ENCODE measurements around the gene SDF4. TPM values are rescaled to one million over a fixed set of nuclear protein-coding genes. Genes with fewer than 3 reads are reported as not detected.

Gene SDF4
- total and polyA plus RNA-seq, 2 donors (not counting 1 experiment from before 2014, with no cell fraction given), result 127 to 133 TPM

DNA sequence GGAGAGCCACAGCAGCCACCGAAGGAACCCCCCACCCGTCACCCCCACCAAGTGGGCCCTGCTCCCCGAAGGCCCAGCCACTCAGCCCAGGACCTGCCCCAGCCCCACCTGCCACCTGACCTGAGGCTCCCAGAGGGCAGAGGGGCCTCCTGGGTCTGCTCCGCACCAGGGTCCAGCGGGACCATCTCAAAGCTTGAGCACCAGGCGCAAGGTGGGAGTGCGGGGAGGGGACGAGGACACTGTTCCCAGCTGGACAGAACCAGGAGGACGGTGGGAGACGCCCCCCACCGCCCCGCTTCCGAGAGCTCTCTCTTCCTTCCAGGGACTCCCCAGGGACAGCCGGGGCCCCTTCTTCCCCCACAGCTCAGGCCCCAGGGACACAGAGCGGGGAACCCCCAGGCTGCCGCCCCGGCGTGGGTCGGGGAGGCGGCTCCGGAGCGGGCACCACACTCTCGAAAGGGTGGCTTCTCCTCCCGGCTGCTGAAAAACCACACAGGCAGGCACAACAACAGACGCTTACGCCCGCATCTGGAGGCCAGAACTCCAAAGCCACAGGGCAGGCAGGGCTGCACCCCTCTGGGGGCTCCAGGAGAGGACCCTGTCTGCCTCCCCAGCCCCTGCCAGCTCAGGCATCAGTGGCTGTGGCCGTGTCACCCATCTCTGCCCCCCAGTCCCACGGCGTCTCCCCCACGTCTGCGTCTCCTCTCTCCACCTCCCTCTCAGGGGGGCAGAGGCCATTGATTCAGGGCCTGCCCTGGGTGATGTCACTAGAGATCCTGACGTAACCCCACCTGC, 60.1 kb downstream of the SDF4 start:
- no peak overlapping the region for H3K27ac ChIP-seq (ENCODE audit: insufficient read depth, low read length)
- H3K27me3 ChIP-seq (ENCODE audit: control insufficient read depth, insufficient read depth, low read length), result peaks cover 21% of the 10 kb centered on the region
- DNase-seq (ENCODE audit: low read depth in 2 of 2), result no peak

DNA sequence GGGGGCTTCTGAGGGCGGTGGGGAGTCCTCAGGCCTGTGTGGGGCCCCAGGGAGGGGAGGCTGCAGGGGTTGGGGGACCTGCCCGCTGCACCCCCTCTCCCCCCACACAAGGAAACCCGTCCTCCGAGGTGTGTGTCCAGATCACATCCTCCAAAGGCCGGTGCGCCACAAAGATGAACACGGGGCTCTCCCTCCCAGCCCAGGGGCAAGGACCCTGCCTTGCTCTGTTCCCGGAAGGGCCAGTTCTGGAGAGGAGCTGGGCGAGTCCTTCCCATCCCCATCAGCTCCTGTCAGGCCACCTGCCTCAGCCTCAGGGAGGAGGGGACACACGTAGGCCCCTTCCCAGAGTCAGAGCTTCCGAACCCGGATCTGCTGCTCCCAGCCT, 60.6 kb downstream of the SDF4 start:
- H3K4me1 ChIP-seq (ENCODE audit: control insufficient read depth, extremely low read depth, insufficient read depth, low read length), result no peaks in the 10 kb centered on the region
- DNase-seq (ENCODE audit: low read depth in 2 of 2), result no peak
- H3K4me3 ChIP-seq (replicated peaks in 1 of 4; ENCODE audit: control extremely low read depth in 1 of 4, insufficient read depth in 1 of 4, low read depth in 3 of 4, low read length in 4 of 4), result no peak overlapping the region
- H2AFZ ChIP-seq (ENCODE audit: low read length), result no peak overlapping the region
- H3K9me3 ChIP-seq (ENCODE audit: control insufficient read depth, insufficient read depth, low read depth, low read length), result no peaks in the 10 kb centered on the region
- H3K27ac ChIP-seq (ENCODE audit: insufficient read depth, low read length), result no peak overlapping the region
- no peak overlapping the region for H3K4me2 ChIP-seq (ENCODE audit: extremely low read depth, insufficient read depth, low read length)
- H3K9ac ChIP-seq (ENCODE audit: insufficient read depth, low read length), result no peak overlapping the region
- H3K79me2 ChIP-seq (ENCODE audit: control insufficient read depth, insufficient read depth, low read length), result no peaks in the 10 kb centered on the region
- TF ChIP-seq EZH2 (IDR thresholded peaks at IDR 0.05; ENCODE audit: low read length, missing control alignments), result no peak
- TF ChIP-seq, protein P1, sequence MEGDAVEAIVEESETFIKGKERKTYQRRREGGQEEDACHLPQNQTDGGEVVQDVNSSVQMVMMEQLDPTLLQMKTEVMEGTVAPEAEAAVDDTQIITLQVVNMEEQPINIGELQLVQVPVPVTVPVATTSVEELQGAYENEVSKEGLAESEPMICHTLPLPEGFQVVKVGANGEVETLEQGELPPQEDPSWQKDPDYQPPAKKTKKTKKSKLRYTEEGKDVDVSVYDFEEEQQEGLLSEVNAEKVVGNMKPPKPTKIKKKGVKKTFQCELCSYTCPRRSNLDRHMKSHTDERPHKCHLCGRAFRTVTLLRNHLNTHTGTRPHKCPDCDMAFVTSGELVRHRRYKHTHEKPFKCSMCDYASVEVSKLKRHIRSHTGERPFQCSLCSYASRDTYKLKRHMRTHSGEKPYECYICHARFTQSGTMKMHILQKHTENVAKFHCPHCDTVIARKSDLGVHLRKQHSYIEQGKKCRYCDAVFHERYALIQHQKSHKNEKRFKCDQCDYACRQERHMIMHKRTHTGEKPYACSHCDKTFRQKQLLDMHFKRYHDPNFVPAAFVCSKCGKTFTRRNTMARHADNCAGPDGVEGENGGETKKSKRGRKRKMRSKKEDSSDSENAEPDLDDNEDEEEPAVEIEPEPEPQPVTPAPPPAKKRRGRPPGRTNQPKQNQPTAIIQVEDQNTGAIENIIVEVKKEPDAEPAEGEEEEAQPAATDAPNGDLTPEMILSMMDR (conservative IDR thresholded peaks at IDR 0.05 in 1 of 2, IDR thresholded peaks at IDR 0.05 in 1 of 2; ENCODE audit: low read depth in 1 of 2, low read length in 2 of 2), result no peak
- H4K20me1 ChIP-seq (ENCODE audit: control insufficient read depth, extremely low read depth, insufficient read depth, low read length), result no peaks in the 10 kb centered on the region
- H3K27me3 ChIP-seq (ENCODE audit: control insufficient read depth, insufficient read depth, low read length), result peaks cover 21% of the 10 kb centered on the region
- no peaks in the 10 kb centered on the region for H3K36me3 ChIP-seq (ENCODE audit: control insufficient read depth, insufficient read depth, low read length)

More for the DNA sequence above, 60.1 kb downstream of the SDF4 start:
- Histone ChIP-seq H3K9me3 (ENCODE audit: control insufficient read depth, insufficient read depth, low read depth, low read length) (no peaks in the 10 kb centered on the region), H2AFZ (ENCODE audit: low read length) (no peak overlapping the region), H4K20me1 (ENCODE audit: control insufficient read depth, extremely low read depth, insufficient read depth, low read length) (no peaks in the 10 kb centered on the region), H3K4me2 (ENCODE audit: extremely low read depth, insufficient read depth, low read length) (no peak overlapping the region), H3K36me3 (ENCODE audit: control insufficient read depth, insufficient read depth, low read length) (no peaks in the 10 kb centered on the region), H3K4me3 (replicated peaks in 1 of 4; ENCODE audit: control extremely low read depth in 1 of 4, insufficient read depth in 1 of 4, low read depth in 3 of 4, low read length in 4 of 4) (no peak overlapping the region), H3K9ac (ENCODE audit: insufficient read depth, low read length) (no peak overlapping the region), H3K79me2 (ENCODE audit: control insufficient read depth, insufficient read depth, low read length) (no peaks in the 10 kb centered on the region), H3K4me1 (ENCODE audit: control insufficient read depth, extremely low read depth, insufficient read depth, low read length) (no peaks in the 10 kb centered on the region)
- TF ChIP-seq EZH2 (IDR thresholded peaks at IDR 0.05; ENCODE audit: low read length, missing control alignments), result no peak
- TF ChIP-seq, protein P1 (conservative IDR thresholded peaks at IDR 0.05 in 1 of 2, IDR thresholded peaks at IDR 0.05 in 1 of 2; ENCODE audit: low read depth in 1 of 2, low read length in 2 of 2), result no peak

- no peak for TF ChIP-seq EZH2 (IDR thresholded peaks at IDR 0.05; ENCODE audit: low read length, missing control alignments)
- TF ChIP-seq, protein P1 (conservative IDR thresholded peaks at IDR 0.05 in 1 of 2, IDR thresholded peaks at IDR 0.05 in 1 of 2; ENCODE audit: low read depth in 1 of 2, low read length in 2 of 2), result no peak
- H3K27ac ChIP-seq (ENCODE audit: insufficient read depth, low read length), result no peak overlapping the region
- no peak for DNase-seq (ENCODE audit: low read depth in 2 of 2)
- H3K4me2 ChIP-seq (ENCODE audit: extremely low read depth, insufficient read depth, low read length), result no peak overlapping the region
- H3K36me3 ChIP-seq (ENCODE audit: control insufficient read depth, insufficient read depth, low read length), result no peaks in the 10 kb centered on the region
- no peak overlapping the region for H2AFZ ChIP-seq (ENCODE audit: low read length)
- H3K79me2 ChIP-seq (ENCODE audit: control insufficient read depth, insufficient read depth, low read length), result no peaks in the 10 kb centered on the region
- H3K9ac ChIP-seq (ENCODE audit: insufficient read depth, low read length), result no peak overlapping the region
- peaks cover 20% of the 10 kb centered on the region for H3K27me3 ChIP-seq (ENCODE audit: control insufficient read depth, insufficient read depth, low read length)
- H3K9me3 ChIP-seq (ENCODE audit: control insufficient read depth, insufficient read depth, low read depth, low read length), result no peaks in the 10 kb centered on the region
- H4K20me1 ChIP-seq (ENCODE audit: control insufficient read depth, extremely low read depth, insufficient read depth, low read length), result no peaks in the 10 kb centered on the region
- H3K4me3 ChIP-seq (replicated peaks in 1 of 4; ENCODE audit: control extremely low read depth in 1 of 4, insufficient read depth in 1 of 4, low read depth in 3 of 4, low read length in 4 of 4), result no peak overlapping the region
- no peaks in the 10 kb centered on the region for H3K4me1 ChIP-seq (ENCODE audit: control insufficient read depth, extremely low read depth, insufficient read depth, low read length)
Measured at GRCh38 chr1:1170215-1171091, 61.3 kb downstream of the SDF4 start.

Data from fibroblast of lung (primary cell).